Measurements from ENCODE around the gene FAM117B. TPM values are rescaled to one million over a fixed set of nuclear protein-coding genes. Genes with fewer than 3 reads are reported as not detected.

Gene FAM117B
- total and polyA plus RNA-seq, 2 of the 8 experiments (the other 6 are each of a cell fraction or from before 2014, with no cell fraction given): 3.9 to 22.6 TPM

GRCh38 chr2:202758604-202759003 is 123.8 kb downstream of the FAM117B start:
- H2BK12ac ChIP-seq (ENCODE audit: low read depth, low read length): no peak overlapping the region
- DNase-seq (ENCODE audit: low read depth in 1 of 2, low spot score in 2 of 2) (no peak), FAIRE-seq (no peak)
- no peak overlapping the region for H3K18ac ChIP-seq (ENCODE audit: extremely low read depth, low read length)
- H3K79me1 ChIP-seq (ENCODE audit: low read depth, low read length): no peaks in the 10 kb centered on the region
- ChIA-PET POLR2A (ENCODE audit: partially characterized antibody) (no interaction called here), CTCF (ENCODE audit: partially characterized antibody) (interaction anchor here (1.1 to 2.8 kb wide), 2 partner anchors 170 to 1151 kb away, joined by 3 to 10 read pairs; no protein-coding TSS in a partner anchor)
- H3K27ac ChIP-seq (ENCODE audit: low read depth, low read length): no peak overlapping the region
- H3K14ac ChIP-seq (ENCODE audit: insufficient read length): no peak overlapping the region
- no peak overlapping the region for H2BK15ac ChIP-seq (ENCODE audit: low read length)
- H2AK5ac ChIP-seq (ENCODE audit: low read depth, low read length): no peak overlapping the region
- no peak overlapping the region for H3K4me3 ChIP-seq (ENCODE audit: extremely low read depth in 1 of 4, insufficient read depth in 2 of 4, low read depth in 3 of 4, low read length in 4 of 4)
- no peak overlapping the region for H3K56ac ChIP-seq (replicated peaks; ENCODE audit: insufficient read length, low read depth, low read length)
- H3K23ac ChIP-seq (ENCODE audit: insufficient read length): no peak overlapping the region
- no peak overlapping the region for H2BK5ac ChIP-seq (ENCODE audit: low read depth, low read length)
- no peak overlapping the region for H3K9ac ChIP-seq (replicated peaks in 1 of 4; ENCODE audit: extremely low read depth in 1 of 4, low read depth in 3 of 4, low read length in 3 of 4)
- no peak overlapping the region for H3K4ac ChIP-seq (replicated peaks; ENCODE audit: insufficient read length, low read depth, low read length)
- no peaks in the 10 kb centered on the region for H3K79me2 ChIP-seq (ENCODE audit: control insufficient read depth in 1 of 2, insufficient read depth in 2 of 2, low read length in 2 of 2)
- no peak overlapping the region for H2BK20ac ChIP-seq (ENCODE audit: low read length)
- no peak overlapping the region for H3K4me2 ChIP-seq (ENCODE audit: insufficient read depth in 1 of 2, low read depth in 2 of 2, low read length in 2 of 2)
- H3K4me1 ChIP-seq (replicated peaks in 1 of 4; ENCODE audit: control insufficient read depth in 3 of 4, insufficient read depth in 4 of 4, low read length in 3 of 4): no peaks in the 10 kb centered on the region
- no peak overlapping the region for H2AFZ ChIP-seq (ENCODE audit: low read length)
- peaks cover 2 to 31% (median 10%) of the 10 kb centered on the region in 4 experiments; a peak in 6 of 8 replicates for H3K36me3 ChIP-seq (ENCODE audit: control insufficient read depth in 2 of 4, insufficient read depth in 4 of 4, low read length in 3 of 4)
- H3K27me3 ChIP-seq (replicated peaks in 1 of 4; ENCODE audit: control insufficient read depth in 3 of 4, extremely low read depth in 1 of 4, insufficient read depth in 3 of 4, low read length in 3 of 4): no peaks in the 10 kb centered on the region
- no peak overlapping the region for H4K8ac ChIP-seq (ENCODE audit: extremely low read depth, insufficient read depth, low read length)
- H2BK120ac ChIP-seq (replicated peaks; ENCODE audit: low read depth, low read length): no peak overlapping the region
- H3K23me2 ChIP-seq (ENCODE audit: low read depth, low read length): no peaks in the 10 kb centered on the region
- H3K9me3 ChIP-seq (ENCODE audit: insufficient read depth in 2 of 2, low read depth in 1 of 2, low read length in 1 of 2): no peaks in the 10 kb centered on the region
- H4K91ac ChIP-seq (replicated peaks; ENCODE audit: insufficient read length, low read length): no peak overlapping the region
- H4K20me1 ChIP-seq (replicated peaks in 1 of 2; ENCODE audit: control insufficient read depth in 1 of 2, insufficient read depth in 2 of 2, low read length in 2 of 2): peaks cover 0 to 2% of the 10 kb centered on the region in 2 experiments
- no peak overlapping the region for H4K5ac ChIP-seq (ENCODE audit: insufficient read length, low read depth, low read length)
- 100% methylated on average over 2 of the region's 2 CpGs; no CpG with 5 or more reads in 1 of the 2 experiments for WGBS, 2 experiments (ENCODE audit: extremely low coverage in 1 of 2, insufficient coverage in 1 of 2, insufficient read length in 1 of 2, insufficient replicate concordance in 2 of 2, low coverage in 1 of 2, low lambda C conversion rate in 2 of 2, missing lambda C conversion rate in 1 of 2)
- no peak for TF ChIP-seq CTBP2 (IDR thresholded peaks at IDR 0.05; ENCODE audit: borderline replicate concordance, insufficient read depth, insufficient read length, low read length)
- no peak for TF ChIP-seq SRF (IDR thresholded peaks at IDR 0.05; ENCODE audit: low read depth, low read length)
- TF ChIP-seq CREB1 (IDR thresholded peaks at IDR 0.05): no peak
- no peak for TF ChIP-seq HDAC2 (IDR thresholded peaks at IDR 0.05; ENCODE audit: borderline replicate concordance in 1 of 2, low read depth in 2 of 2, low read length in 2 of 2)
- TF ChIP-seq GABPA (IDR thresholded peaks at IDR 0.05; ENCODE audit: borderline replicate concordance, insufficient read depth, low read length): no peak
- no peak for TF ChIP-seq USF2 (IDR thresholded peaks at IDR 0.05; ENCODE audit: low read length)
- no peak for TF ChIP-seq SIRT6 (IDR thresholded peaks at IDR 0.05; ENCODE audit: low read length)
- TF ChIP-seq SAP30 (IDR thresholded peaks at IDR 0.05; ENCODE audit: insufficient read depth, insufficient replicate concordance, low read length): no peak
- no peak for TF ChIP-seq CHD1 (IDR thresholded peaks at IDR 0.05; ENCODE audit: low read depth, low read length)
- no peak for TF ChIP-seq RBBP5 (IDR thresholded peaks at IDR 0.05; ENCODE audit: borderline replicate concordance, low read depth, low read length)
- TF ChIP-seq TBP (IDR thresholded peaks at IDR 0.05; ENCODE audit: low read depth, low read length): no peak
- no peak for TF ChIP-seq PHF8 (conservative IDR thresholded peaks at IDR 0.05; ENCODE audit: low read depth, low read length)

Data from H1 (cell line).